SU-DHL-6 (cell line): ENCODE measurements around the gene PLOD2.

Experiments
- CTCF ChIP-seq: fragments of 200-600 bp; sonication (generic); IDR thresholded peaks from one replicate; pipeline ENCODE4 v1.5.1; 2017; ENCODE audit warnings: antibody characterized with exemption, mild to moderate bottlenecking, low read length, moderate library complexity; ENCODE audit not compliant: insufficient read depth, poor library complexity, severe bottlenecking
- EZH2phosphoT487 ChIP-seq: fragments of 200-600 bp; sonication (generic), shearing (Covaris generic); conservative IDR thresholded peaks from 2 replicates; pipeline ENCODE4 v1.6.1; 2018; ENCODE audit warnings: mild to moderate bottlenecking, antibody characterized with exemption, low read length, moderate library complexity, mixed read lengths

GRCh38 chr3:146189519-146190173, 28.7 kb upstream of the PLOD2 start:
- TF ChIP-seq CTCF (peak; percentile 48), EZH2phosphoT487 (no peak)
